ENCODE data around the gene ADK. TPM values are rescaled to one million over a fixed set of nuclear protein-coding genes. Genes with fewer than 3 reads are reported as not detected.
"Not testable (repeated sequence)": the region's sequence is repeated elsewhere in the genome, so short reads cannot be mapped to it uniquely, and the experiment has no call there.

The ADK gene
- total and polyA plus RNA-seq, 2 experiments from 2014 or later, result 39.9 to 53.0 TPM

- DNase-seq (ENCODE audit: low spot score) (peak; percentile 2), ATAC-seq (no peak)
- TF ChIP-seq ZNF114 (CRISPR knock-in tag; IDR thresholded peaks at IDR 0.05) (no peak), JUNB (IDR thresholded peaks at IDR 0.05; ENCODE audit: unreplicated experiment) (no peak)
- Mint-ChIP-seq H3K36me3 (ENCODE audit: low read depth) (peaks cover 14% of the 10 kb centered on the region), H3K4me3 (no peak overlapping the region), H3K27ac (no peak overlapping the region; the same call in 1 of the 2 replicates), H3K9me3 (peaks cover 9% of the 10 kb centered on the region; the same call in 2 of the 3 replicates), H3K4me1 (peaks cover 4% of the 10 kb centered on the region; the same call in 2 of the 3 replicates), H3K27me3 (ENCODE audit: insufficient read depth, low read depth, poor library complexity) (peaks cover 6% of the 10 kb centered on the region)
- Histone ChIP-seq H3K36me3 (ENCODE audit: insufficient read depth) (no peaks in the 10 kb centered on the region), H3K27ac (ENCODE audit: low read depth) (no peak overlapping the region), H3K4me1 (ENCODE audit: insufficient read depth) (no peaks in the 10 kb centered on the region), H4K20me1 (replicated peaks; ENCODE audit: insufficient read depth) (no peaks in the 10 kb centered on the region), H2AFZ (no peak overlapping the region), H3K9me2 (ENCODE audit: insufficient read depth) (no peaks in the 10 kb centered on the region), H3K4me2 (no peak overlapping the region), H3K4me3 (no peak overlapping the region), H3K27me3 (ENCODE audit: insufficient read depth) (no peaks in the 10 kb centered on the region), H3K79me2 (replicated peaks; ENCODE audit: insufficient read depth) (no peaks in the 10 kb centered on the region), H3F3A (replicated peaks; ENCODE audit: low read depth) (no peaks in the 10 kb centered on the region)
Measured at GRCh38 chr10:74347522-74347921, 196.5 kb downstream of the ADK start.

GRCh38 chr10:74353021-74353420 lies 202.0 kb downstream of the ADK start:
- H3K27me3 ChIP-seq (ENCODE audit: insufficient read depth); H3K4me3 Mint-ChIP-seq; H3K27ac Mint-ChIP-seq; H4K20me1 ChIP-seq (replicated peaks; ENCODE audit: insufficient read depth); H2AFZ ChIP-seq; H3K4me1 Mint-ChIP-seq; ATAC-seq; H3K4me3 ChIP-seq; H3K27ac ChIP-seq (ENCODE audit: low read depth); H3K4me1 ChIP-seq (ENCODE audit: insufficient read depth); H3K36me3 ChIP-seq (ENCODE audit: insufficient read depth); H3K27me3 Mint-ChIP-seq (ENCODE audit: insufficient read depth, low read depth, poor library complexity); H3K4me2 ChIP-seq; H3K9me3 Mint-ChIP-seq; H3K79me2 ChIP-seq (replicated peaks; ENCODE audit: insufficient read depth); H3K36me3 Mint-ChIP-seq (ENCODE audit: low read depth); DNase-seq (ENCODE audit: low spot score); H3K9me2 ChIP-seq (ENCODE audit: insufficient read depth); H3F3A ChIP-seq (replicated peaks; ENCODE audit: low read depth): not testable (repeated sequence)

GRCh38 chr10:74361678-74362077 lies 210.7 kb downstream of the ADK start:
- H3K27me3 ChIP-seq (ENCODE audit: insufficient read depth), result no peaks in the 10 kb centered on the region
- no peaks in the 10 kb centered on the region for H3F3A ChIP-seq (replicated peaks; ENCODE audit: low read depth)
- no peak overlapping the region for H3K4me3 ChIP-seq
- H3K4me1 Mint-ChIP-seq, result no peaks in the 10 kb centered on the region
- H3K9me2 ChIP-seq (ENCODE audit: insufficient read depth), result no peaks in the 10 kb centered on the region
- H3K27ac Mint-ChIP-seq, result no peak overlapping the region
- H3K36me3 Mint-ChIP-seq (ENCODE audit: low read depth), result peaks cover 29% of the 10 kb centered on the region
- no peak overlapping the region for H3K4me3 Mint-ChIP-seq
- no peaks in the 10 kb centered on the region for H3K79me2 ChIP-seq (replicated peaks; ENCODE audit: insufficient read depth)
- H3K9me3 Mint-ChIP-seq, result peaks cover 11% of the 10 kb centered on the region
- H3K27me3 Mint-ChIP-seq (ENCODE audit: insufficient read depth, low read depth, poor library complexity), result peaks cover 1% of the 10 kb centered on the region
- no peak for DNase-seq (ENCODE audit: low spot score)
- H3K4me2 ChIP-seq, result no peak overlapping the region
- H2AFZ ChIP-seq, result no peak overlapping the region
- no peaks in the 10 kb centered on the region for H3K4me1 ChIP-seq (ENCODE audit: insufficient read depth)
- H3K27ac ChIP-seq (ENCODE audit: low read depth), result no peak overlapping the region
- H3K36me3 ChIP-seq (ENCODE audit: insufficient read depth), result no peaks in the 10 kb centered on the region
- H4K20me1 ChIP-seq (replicated peaks; ENCODE audit: insufficient read depth), result no peaks in the 10 kb centered on the region
- ATAC-seq, result no peak
- TF ChIP-seq STAT1 (IDR thresholded peaks at IDR 0.05; ENCODE audit: unreplicated experiment) (no peak), ZNF462 (CRISPR knock-in tag; IDR thresholded peaks at IDR 0.05) (no peak), JUNB (IDR thresholded peaks at IDR 0.05; ENCODE audit: unreplicated experiment) (no peak), NANOG (IDR thresholded peaks at IDR 0.05; ENCODE audit: borderline replicate concordance) (no peak), ZNF114 (CRISPR knock-in tag; IDR thresholded peaks at IDR 0.05) (no peak), POLR2AphosphoS5 (IDR thresholded peaks at IDR 0.05; ENCODE audit: low read depth) (no peak)
- TF ChIP-seq, protein P1, sequence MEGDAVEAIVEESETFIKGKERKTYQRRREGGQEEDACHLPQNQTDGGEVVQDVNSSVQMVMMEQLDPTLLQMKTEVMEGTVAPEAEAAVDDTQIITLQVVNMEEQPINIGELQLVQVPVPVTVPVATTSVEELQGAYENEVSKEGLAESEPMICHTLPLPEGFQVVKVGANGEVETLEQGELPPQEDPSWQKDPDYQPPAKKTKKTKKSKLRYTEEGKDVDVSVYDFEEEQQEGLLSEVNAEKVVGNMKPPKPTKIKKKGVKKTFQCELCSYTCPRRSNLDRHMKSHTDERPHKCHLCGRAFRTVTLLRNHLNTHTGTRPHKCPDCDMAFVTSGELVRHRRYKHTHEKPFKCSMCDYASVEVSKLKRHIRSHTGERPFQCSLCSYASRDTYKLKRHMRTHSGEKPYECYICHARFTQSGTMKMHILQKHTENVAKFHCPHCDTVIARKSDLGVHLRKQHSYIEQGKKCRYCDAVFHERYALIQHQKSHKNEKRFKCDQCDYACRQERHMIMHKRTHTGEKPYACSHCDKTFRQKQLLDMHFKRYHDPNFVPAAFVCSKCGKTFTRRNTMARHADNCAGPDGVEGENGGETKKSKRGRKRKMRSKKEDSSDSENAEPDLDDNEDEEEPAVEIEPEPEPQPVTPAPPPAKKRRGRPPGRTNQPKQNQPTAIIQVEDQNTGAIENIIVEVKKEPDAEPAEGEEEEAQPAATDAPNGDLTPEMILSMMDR (conservative IDR thresholded peaks at IDR 0.05; ENCODE audit: low read depth in 2 of 2), result no peak
- TF ChIP-seq, protein P2, sequence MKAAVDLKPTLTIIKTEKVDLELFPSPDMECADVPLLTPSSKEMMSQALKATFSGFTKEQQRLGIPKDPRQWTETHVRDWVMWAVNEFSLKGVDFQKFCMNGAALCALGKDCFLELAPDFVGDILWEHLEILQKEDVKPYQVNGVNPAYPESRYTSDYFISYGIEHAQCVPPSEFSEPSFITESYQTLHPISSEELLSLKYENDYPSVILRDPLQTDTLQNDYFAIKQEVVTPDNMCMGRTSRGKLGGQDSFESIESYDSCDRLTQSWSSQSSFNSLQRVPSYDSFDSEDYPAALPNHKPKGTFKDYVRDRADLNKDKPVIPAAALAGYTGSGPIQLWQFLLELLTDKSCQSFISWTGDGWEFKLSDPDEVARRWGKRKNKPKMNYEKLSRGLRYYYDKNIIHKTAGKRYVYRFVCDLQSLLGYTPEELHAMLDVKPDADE (IDR thresholded peaks at IDR 0.05), result no peak
